ENCODE data around the gene OR1N2. TPM values are rescaled to one million over a fixed set of nuclear protein-coding genes. Genes with fewer than 3 reads are reported as not detected.
"Not testable (repeated sequence)": the region's sequence is repeated elsewhere in the genome, so short reads cannot be mapped to it uniquely, and the experiment has no call there.

Gene OR1N2
- total and polyA plus RNA-seq, 4 experiments from 2014 or later, result not detected

DNA sequence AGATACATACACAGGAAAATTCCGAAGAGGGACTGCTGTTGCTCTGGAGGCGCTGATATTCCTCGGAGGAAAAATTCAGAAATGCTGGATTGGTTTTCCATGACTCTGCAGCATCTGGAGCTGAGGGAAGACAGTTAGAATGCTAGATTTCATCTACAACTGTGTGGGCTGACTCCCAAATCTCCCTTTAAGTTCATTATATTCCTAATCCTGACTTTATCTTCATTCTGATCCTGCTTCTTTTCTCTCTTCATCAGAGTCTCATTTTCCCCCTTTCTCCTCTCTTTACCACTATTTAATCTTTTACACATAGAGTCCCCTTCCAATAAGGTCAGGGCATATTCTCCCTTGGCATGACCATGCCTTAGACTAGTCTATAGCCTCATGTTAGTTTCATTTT is 25.7 kb upstream of the OR1N2 start, which contains the start of gene OR1N1:
TSS of gene OR1N1 (minus strand) at position 101 of the 400 bp plus-strand sequence. CDS start at position 101, 0 bp downstream.
- H3K36me3 Mint-ChIP-seq, result no peaks in the 10 kb centered on the region
- no peaks in the 10 kb centered on the region for H3K36me3 ChIP-seq (ENCODE audit: insufficient read depth, low read length)
- intact Hi-C loops (cut with micrococcal nuclease), result no loop called here
- no peaks in the 10 kb centered on the region for H3K9me3 Mint-ChIP-seq
- H3K9me3 ChIP-seq (ENCODE audit: control insufficient read depth in 1 of 2, low read length in 2 of 2), result no peaks in the 10 kb centered on the region
- no peak for DNase-seq
- H3K27me3 ChIP-seq (ENCODE audit: insufficient read depth, low read length), result no peaks in the 10 kb centered on the region
- H3K4me3 ChIP-seq (ENCODE audit: low read length in 2 of 2), result no peak within 1 kb of the TSS
- H3K27me3 Mint-ChIP-seq, result peaks cover 11 to 15% of the 10 kb centered on the region in 2 donors
- no peaks in the 10 kb centered on the region for H3K4me1 ChIP-seq (ENCODE audit: insufficient read depth, low read length)
- no peak within 1 kb of the TSS for H3K27ac Mint-ChIP-seq
- H3K4me3 Mint-ChIP-seq, result no peak within 1 kb of the TSS
- ChIA-PET CTCF (ENCODE audit: partially characterized antibody) (no interaction called here), POLR2A (ENCODE audit: partially characterized antibody) (no interaction called here)
- peaks cover 0 to 2% (median 0%) of the 10 kb centered on the region in 4 donors for H3K4me1 Mint-ChIP-seq
- H3K27ac ChIP-seq (ENCODE audit: low read depth, low read length), result no peak within 1 kb of the TSS

DNA sequence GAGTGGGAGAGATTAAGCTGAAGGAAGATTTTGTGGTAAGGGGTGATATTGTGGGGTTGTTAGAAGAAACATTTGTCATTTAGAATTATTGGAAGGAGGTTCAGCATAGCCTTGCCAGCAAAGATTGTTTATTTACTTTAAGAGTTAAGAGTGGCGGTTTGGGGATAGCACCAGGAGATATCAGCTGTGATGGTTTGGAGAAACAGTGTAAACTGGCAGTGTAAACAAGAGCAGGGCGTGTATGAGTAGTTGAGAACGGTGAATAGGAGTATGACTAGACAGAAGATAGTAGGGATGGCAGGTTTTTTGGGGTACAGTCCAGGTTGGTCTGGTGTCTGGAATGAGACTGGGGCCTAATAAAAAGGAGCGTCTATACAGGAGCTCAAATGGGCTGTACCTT is 21.8 kb upstream of the OR1N2 start:
- H3K36me3 ChIP-seq (ENCODE audit: insufficient read depth, low read length); H3K9me3 ChIP-seq (ENCODE audit: control insufficient read depth in 1 of 2, low read length in 2 of 2); H3K9me3 Mint-ChIP-seq; H3K27me3 ChIP-seq (ENCODE audit: insufficient read depth, low read length); H3K4me1 ChIP-seq (ENCODE audit: insufficient read depth, low read length); H3K4me3 ChIP-seq (ENCODE audit: low read length in 2 of 2); H3K27ac ChIP-seq (ENCODE audit: low read depth, low read length); H3K27ac Mint-ChIP-seq; H3K36me3 Mint-ChIP-seq; CTCF ChIA-PET (ENCODE audit: partially characterized antibody); POLR2A ChIA-PET (ENCODE audit: partially characterized antibody); DNase-seq; intact Hi-C loops (cut with micrococcal nuclease); H3K4me3 Mint-ChIP-seq; H3K4me1 Mint-ChIP-seq: not testable (repeated sequence)
- peaks cover 5 to 13% of the 10 kb centered on the region in 2 donors for H3K27me3 Mint-ChIP-seq

DNA sequence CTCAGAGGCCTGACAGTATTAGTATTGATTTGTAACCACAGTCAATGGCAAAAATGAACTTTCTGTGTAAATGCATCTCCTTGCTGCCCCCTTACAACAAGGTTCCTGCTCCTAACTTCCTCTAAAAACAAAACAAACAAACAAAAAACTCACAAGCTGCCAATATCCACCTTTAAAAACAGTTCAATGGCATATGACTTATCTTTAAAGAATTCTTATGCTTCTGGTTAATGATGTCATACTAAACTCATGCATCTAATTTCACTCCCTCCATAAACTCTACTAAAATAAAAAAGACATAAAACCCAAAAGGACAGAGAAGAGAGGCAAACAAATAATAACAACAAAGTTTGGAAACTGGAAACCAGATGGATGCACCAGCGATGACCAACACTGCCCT is 16.8 kb upstream of the OR1N2 start:
- Histone ChIP-seq H3K9me3 (ENCODE audit: control insufficient read depth in 1 of 2, low read length in 2 of 2) (no peaks in the 10 kb centered on the region), H3K36me3 (ENCODE audit: insufficient read depth, low read length) (no peaks in the 10 kb centered on the region), H3K4me1 (ENCODE audit: insufficient read depth, low read length) (no peaks in the 10 kb centered on the region), H3K27ac (ENCODE audit: low read depth, low read length) (no peak overlapping the region), H3K4me3 (ENCODE audit: low read length in 2 of 2) (no peak overlapping the region), H3K27me3 (ENCODE audit: insufficient read depth, low read length) (no peaks in the 10 kb centered on the region)
- ChIA-PET POLR2A (ENCODE audit: partially characterized antibody) (no interaction called here), CTCF (ENCODE audit: partially characterized antibody) (no interaction called here)
- Mint-ChIP-seq H3K4me3 (no peak overlapping the region), H3K27ac (no peak overlapping the region), H3K36me3 (no peaks in the 10 kb centered on the region), H3K9me3 (peaks cover 0 to 7% (median 0%) of the 10 kb centered on the region in 8 donors), H3K27me3 (peaks cover 4 to 8% of the 10 kb centered on the region in 2 donors), H3K4me1 (no peaks in the 10 kb centered on the region)
- no peak for DNase-seq
- intact Hi-C loops (cut with micrococcal nuclease), result no loop called here

DNA sequence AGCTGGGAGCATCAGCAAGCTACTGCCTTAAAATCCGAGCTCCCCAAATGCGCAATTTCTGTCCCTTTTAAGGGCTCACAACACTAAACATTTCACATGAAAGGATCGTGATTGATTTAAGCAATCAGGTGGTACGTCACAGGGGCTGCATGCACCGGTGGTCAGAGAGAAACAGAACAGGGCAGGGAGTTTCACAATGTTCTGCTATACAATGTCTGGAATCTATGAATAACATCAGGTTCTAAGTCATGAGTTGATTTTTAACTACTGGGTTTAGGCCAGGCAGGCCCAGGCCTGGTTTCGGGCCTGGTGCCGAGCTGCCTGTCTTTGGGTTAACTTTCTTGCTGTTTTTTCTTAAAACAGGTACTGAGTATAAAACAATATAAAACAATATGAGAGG is 15.8 kb upstream of the OR1N2 start:
- H3K36me3 ChIP-seq (ENCODE audit: insufficient read depth, low read length); DNase-seq; intact Hi-C loops (cut with micrococcal nuclease); H3K4me3 Mint-ChIP-seq; CTCF ChIA-PET (ENCODE audit: partially characterized antibody); POLR2A ChIA-PET (ENCODE audit: partially characterized antibody); H3K27ac Mint-ChIP-seq; H3K4me1 ChIP-seq (ENCODE audit: insufficient read depth, low read length); H3K4me3 ChIP-seq (ENCODE audit: low read length in 2 of 2); H3K9me3 ChIP-seq (ENCODE audit: control insufficient read depth in 1 of 2, low read length in 2 of 2); H3K27me3 Mint-ChIP-seq; H3K4me1 Mint-ChIP-seq; H3K9me3 Mint-ChIP-seq; H3K27me3 ChIP-seq (ENCODE audit: insufficient read depth, low read length); H3K27ac ChIP-seq (ENCODE audit: low read depth, low read length); H3K36me3 Mint-ChIP-seq: not testable (repeated sequence)

DNA sequence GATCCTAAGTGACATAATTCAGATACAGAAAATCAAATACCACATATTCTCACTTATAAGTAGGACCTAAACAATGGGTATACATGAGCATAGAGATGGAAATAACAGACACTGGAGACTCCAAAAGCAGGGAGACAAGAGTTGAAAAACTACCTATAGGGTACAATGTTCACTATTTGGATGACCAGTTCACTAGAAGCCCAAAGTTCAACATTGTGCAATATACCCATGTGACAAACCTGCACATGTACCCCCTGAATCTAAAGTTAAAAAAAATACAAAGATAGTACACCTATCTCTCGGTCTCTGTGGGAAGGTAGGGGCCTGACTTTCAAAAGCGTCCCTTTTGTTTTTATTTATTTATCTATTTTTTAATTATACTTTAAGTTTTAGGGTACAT is 14.2 kb upstream of the OR1N2 start:
- Mint-ChIP-seq H3K9me3 (peaks cover 0 to 7% (median 0%) of the 10 kb centered on the region in 8 donors), H3K4me1 (no peaks in the 10 kb centered on the region)

DNA sequence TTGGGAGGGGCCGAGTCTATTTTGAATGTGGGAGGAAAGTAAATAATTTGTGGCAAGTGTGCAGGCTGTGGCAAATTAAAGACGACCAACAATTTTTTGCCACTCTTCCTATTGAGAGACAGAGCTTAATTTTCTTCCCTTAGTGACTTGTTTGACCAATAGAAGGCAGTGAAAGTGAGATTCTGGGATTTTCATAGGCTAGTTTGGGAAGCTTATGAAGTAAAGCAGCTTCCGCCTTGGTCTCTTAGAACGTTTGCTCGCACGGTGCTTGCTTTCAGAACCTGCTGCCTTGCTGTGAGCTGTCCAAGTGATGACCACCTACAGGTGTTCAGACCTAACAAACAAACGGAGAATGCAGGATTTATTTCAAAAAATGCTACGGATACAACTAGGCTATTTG is 6.7 kb upstream of the OR1N2 start:
- ChIA-PET POLR2A (ENCODE audit: partially characterized antibody) (no interaction called here), CTCF (ENCODE audit: partially characterized antibody) (no interaction called here)
- intact Hi-C loops (cut with micrococcal nuclease), result no loop called here

More for the DNA sequence above, 14.2 kb upstream of the OR1N2 start:
- no peak overlapping the region for H3K4me3 Mint-ChIP-seq
- H3K36me3 Mint-ChIP-seq, result no peaks in the 10 kb centered on the region
- no peak for DNase-seq
- ChIA-PET CTCF (ENCODE audit: partially characterized antibody) (no interaction called here), POLR2A (ENCODE audit: partially characterized antibody) (no interaction called here)
- Histone ChIP-seq H3K4me1 (ENCODE audit: insufficient read depth, low read length) (no peaks in the 10 kb centered on the region), H3K36me3 (ENCODE audit: insufficient read depth, low read length) (no peaks in the 10 kb centered on the region), H3K27ac (ENCODE audit: low read depth, low read length) (no peak overlapping the region), H3K9me3 (ENCODE audit: control insufficient read depth in 1 of 2, low read length in 2 of 2) (no peaks in the 10 kb centered on the region), H3K27me3 (ENCODE audit: insufficient read depth, low read length) (no peaks in the 10 kb centered on the region), H3K4me3 (ENCODE audit: low read length in 2 of 2) (no peak overlapping the region)
- H3K27ac Mint-ChIP-seq, result no peak overlapping the region
- intact Hi-C loops (cut with micrococcal nuclease), result no loop called here
- peaks cover 4 to 6% of the 10 kb centered on the region in 2 donors for H3K27me3 Mint-ChIP-seq

DNA sequence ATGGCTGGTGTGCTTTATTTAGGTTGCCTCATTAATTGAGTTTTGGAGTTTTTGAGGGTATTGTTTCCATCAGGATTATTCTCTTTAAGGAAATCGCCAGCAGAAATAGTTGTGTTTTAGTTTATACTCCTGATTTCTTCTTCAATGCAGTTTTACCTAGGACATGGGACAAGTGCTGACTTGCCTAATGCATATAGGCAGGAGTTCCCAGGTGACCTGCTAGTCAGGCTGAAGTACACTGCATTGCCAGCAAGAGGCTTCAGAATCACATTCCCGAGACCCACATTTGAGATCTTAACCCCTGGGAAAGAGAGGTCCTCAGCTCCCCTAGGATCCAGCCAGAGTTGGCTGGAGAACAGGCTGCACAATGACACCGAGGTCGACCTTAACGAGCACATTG is 1.5 kb upstream of the OR1N2 start:
- Histone ChIP-seq H3K36me3 (ENCODE audit: insufficient read depth, low read length) (no peaks in the 10 kb centered on the region), H3K4me1 (ENCODE audit: insufficient read depth, low read length) (no peaks in the 10 kb centered on the region), H3K27ac (ENCODE audit: low read depth, low read length) (no peak overlapping the region), H3K9me3 (ENCODE audit: control insufficient read depth in 1 of 2, low read length in 2 of 2) (no peaks in the 10 kb centered on the region), H3K4me3 (ENCODE audit: low read length in 2 of 2) (no peak overlapping the region), H3K27me3 (ENCODE audit: insufficient read depth, low read length) (no peaks in the 10 kb centered on the region)
- intact Hi-C loops (cut with micrococcal nuclease), result no loop called here
- DNase-seq, result no peak
- H3K4me3 Mint-ChIP-seq, result no peak overlapping the region
- H3K9me3 Mint-ChIP-seq, result peaks cover 0 to 2% (median 0%) of the 10 kb centered on the region in 8 donors
- CTCF ChIA-PET (ENCODE audit: partially characterized antibody), result no interaction called here
- POLR2A ChIA-PET (ENCODE audit: partially characterized antibody), result no interaction called here
- H3K27me3 Mint-ChIP-seq, result peaks cover 9 to 15% of the 10 kb centered on the region in 2 donors
- H3K27ac Mint-ChIP-seq, result no peak overlapping the region
- H3K36me3 Mint-ChIP-seq, result no peaks in the 10 kb centered on the region
- no peaks in the 10 kb centered on the region for H3K4me1 Mint-ChIP-seq

More for the DNA sequence above, 6.7 kb upstream of the OR1N2 start:
- Histone ChIP-seq H3K27ac (ENCODE audit: low read depth, low read length) (no peak overlapping the region), H3K27me3 (ENCODE audit: insufficient read depth, low read length) (no peaks in the 10 kb centered on the region), H3K4me3 (ENCODE audit: low read length in 2 of 2) (no peak overlapping the region), H3K36me3 (ENCODE audit: insufficient read depth, low read length) (no peaks in the 10 kb centered on the region), H3K9me3 (ENCODE audit: control insufficient read depth in 1 of 2, low read length in 2 of 2) (no peaks in the 10 kb centered on the region), H3K4me1 (ENCODE audit: insufficient read depth, low read length) (no peaks in the 10 kb centered on the region)
- H3K27me3 Mint-ChIP-seq, result peaks cover 5 to 18% of the 10 kb centered on the region in 2 donors
- no peak overlapping the region for H3K27ac Mint-ChIP-seq
- peaks cover 0 to 2% (median 0%) of the 10 kb centered on the region in 8 donors for H3K9me3 Mint-ChIP-seq
- no peaks in the 10 kb centered on the region for H3K4me1 Mint-ChIP-seq
- no peak for DNase-seq
- no peak overlapping the region for H3K4me3 Mint-ChIP-seq
- H3K36me3 Mint-ChIP-seq, result no peaks in the 10 kb centered on the region

DNA sequence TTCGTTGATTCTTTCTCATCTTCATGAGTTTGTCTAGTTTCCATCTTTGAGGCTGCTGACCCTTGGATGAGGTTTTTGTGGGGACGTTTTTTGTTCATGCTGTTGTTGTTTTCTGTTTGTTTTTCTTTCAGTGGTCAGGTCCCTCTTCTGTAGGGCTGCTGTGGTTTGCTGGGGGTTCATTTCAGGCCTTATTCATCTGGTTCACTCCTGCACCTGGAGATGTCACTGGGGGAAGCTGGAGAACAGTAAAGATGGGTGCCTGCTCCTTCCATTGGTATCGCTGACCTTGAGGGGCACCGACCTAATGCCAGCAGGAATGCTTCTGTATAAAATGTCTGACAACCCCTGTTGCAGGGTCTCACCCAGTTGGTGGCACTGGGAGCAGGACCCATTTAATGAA is 8.5 kb downstream of the OR1N2 start:
- peaks cover 0 to 25% (median 15%) of the 10 kb centered on the region in 8 donors for H3K9me3 Mint-ChIP-seq
- intact Hi-C loops (cut with micrococcal nuclease), result no loop called here
- Histone ChIP-seq H3K4me1 (ENCODE audit: insufficient read depth, low read length) (no peaks in the 10 kb centered on the region), H3K36me3 (ENCODE audit: insufficient read depth, low read length) (no peaks in the 10 kb centered on the region), H3K9me3 (ENCODE audit: control insufficient read depth in 1 of 2, low read length in 2 of 2) (no peaks in the 10 kb centered on the region), H3K27ac (ENCODE audit: low read depth, low read length) (no peak overlapping the region), H3K27me3 (ENCODE audit: insufficient read depth, low read length) (no peaks in the 10 kb centered on the region), H3K4me3 (ENCODE audit: low read length in 2 of 2) (no peak overlapping the region)
- CTCF ChIA-PET (ENCODE audit: partially characterized antibody), result no interaction called here
- H3K27ac Mint-ChIP-seq, result no peak overlapping the region
- no peaks in the 10 kb centered on the region for H3K4me1 Mint-ChIP-seq
- H3K4me3 Mint-ChIP-seq, result no peak overlapping the region
- H3K27me3 Mint-ChIP-seq, result peaks cover 19 to 25% of the 10 kb centered on the region in 2 donors
- POLR2A ChIA-PET (ENCODE audit: partially characterized antibody), result no interaction called here
- H3K36me3 Mint-ChIP-seq, result no peaks in the 10 kb centered on the region
- no peak for DNase-seq

All from CD4-positive, alpha-beta memory T cell (primary cell).